ENCODE results near the gene CERS6. TPM values are rescaled to one million over a fixed set of nuclear protein-coding genes. Genes with fewer than 3 reads are reported as not detected.
A peak's percentile ranks its signal among the peaks of the same experiment; 100 is the strongest.

CERS6 gene
- total and polyA plus RNA-seq, 11 donors = 22.1 to 78.0 (median 62.2) TPM

- peak overlapping the region in 7 of 12 donors; percentile 0 to 60 (median 14) for H3K27ac ChIP-seq
- intact Hi-C loops (cut with DNase I) = no loop called here
- peaks cover 0 to 3% (median 0%) of the 10 kb centered on the region in 12 donors for H3K9me3 ChIP-seq
- H3K4me3 ChIP-seq = no peak overlapping the region
- H3K36me3 ChIP-seq = no peaks in the 10 kb centered on the region
- peaks cover 0 to 42% (median 5%) of the 10 kb centered on the region in 12 donors for H3K4me1 ChIP-seq
- peak in 3 of 4 donors; percentile 16 to 24 (median 19) for ATAC-seq
- no peak for DNase-seq
- no peak for TF ChIP-seq CTCF (IDR thresholded peaks at IDR 0.05)
- 71 to 78% (median 74%) methylated on average over 9 of the region's 9 CpGs for WGBS, 4 donors
- H3K27me3 ChIP-seq = no peaks in the 10 kb centered on the region
These were observed 27.1 kb downstream of the CERS6 start for GRCh38 chr2:168482952-168483831.

- Histone ChIP-seq H3K4me1 (peaks cover 0 to 52% (median 20%) of the 10 kb centered on the region in 12 donors), H3K9me3 (peaks cover 0 to 3% (median 0%) of the 10 kb centered on the region in 12 donors), H3K27ac (no peak overlapping the region), H3K36me3 (no peaks in the 10 kb centered on the region), H3K27me3 (no peaks in the 10 kb centered on the region), H3K4me3 (no peak overlapping the region)
- intact Hi-C loops (cut with DNase I) = no loop called here
- no peak for TF ChIP-seq POLR2A (IDR thresholded peaks at IDR 0.05)
- no peak for TF ChIP-seq CTCF (IDR thresholded peaks at IDR 0.05)
- DNase-seq = no peak
- 76 to 91% (median 86%) methylated on average over 3 of the region's 3 CpGs for WGBS, 4 donors
- ATAC-seq = no peak
These were observed 30.4 kb downstream of the CERS6 start for GRCh38 chr2:168486477-168486876.

- TF ChIP-seq CTCF (IDR thresholded peaks at IDR 0.05) = no peak
- TF ChIP-seq POLR2A (IDR thresholded peaks at IDR 0.05) = no peak
- intact Hi-C loops (cut with DNase I) = no loop called here
- Histone ChIP-seq H3K27ac (peak overlapping the region in 11 of 12 donors; percentile 5 to 81 (median 23)), H3K4me1 (peaks cover 0 to 28% (median 15%) of the 10 kb centered on the region in 12 donors), H3K27me3 (no peaks in the 10 kb centered on the region), H3K36me3 (no peaks in the 10 kb centered on the region), H3K4me3 (peak overlapping the region in 2 of 12 donors; percentile 10 to 36), H3K9me3 (peaks cover 0 to 3% (median 0%) of the 10 kb centered on the region in 12 donors)
- DNase-seq = no peak
- ATAC-seq = peak; percentile 57 to 75 (median 70)
- 29 to 40% (median 33%) methylated on average over 7 of the region's 7 CpGs for WGBS, 4 donors
These were observed 34.2 kb downstream of the CERS6 start for GRCh38 chr2:168490015-168490874.
